Activated CD4-positive, alpha-beta T cell treated with anti-CD3 and anti-CD28 coated beads, Interleukin-2, amount 10 ng/mL, durations not matched to agents 7 days and 5 days (primary cell): Measurements from ENCODE around the gene EFNA4. TPM values are rescaled to one million over a fixed set of nuclear protein-coding genes. Genes with fewer than 3 reads are reported as not detected.

ENCODE experiments used
- CTCF ChIA-PET: fragments of 350-600 bp; sonication (Branson Sonifier 250); formaldehyde crosslinking; loops from one replicate; lab custom pipeline; 2021; ENCODE audit warnings: antibody characterized with exemption; lab: Charles Lee
- POLR2A ChIA-PET: fragments of 350-600 bp; sonication (Branson Sonifier 250); formaldehyde crosslinking; loops from one replicate; lab custom pipeline; 2021; ENCODE audit warnings: antibody characterized with exemption; lab: Charles Lee
- DNase-seq: peaks from one replicate; pipeline ENCODE4 v3.0.0-alpha.2; 2020
- H3K27ac Mint-ChIP-seq: one replicate; pipeline ENCODE4 v1.8.0; 2021; ENCODE audit warnings: mild to moderate bottlenecking, moderate library complexity, mixed read lengths
- H3K27me3 Mint-ChIP-seq: one replicate; pipeline ENCODE4 v1.8.0; 2021; ENCODE audit warnings: mixed read lengths
- H3K36me3 Mint-ChIP-seq: one replicate; pipeline ENCODE4 v1.8.0; 2021; ENCODE audit warnings: low read depth, mixed read lengths
- H3K4me1 Mint-ChIP-seq: one replicate; pipeline ENCODE4 v1.8.0; 2021; ENCODE audit warnings: mixed read lengths
- H3K4me3 Mint-ChIP-seq: one replicate; pipeline ENCODE4 v1.8.0; 2021; ENCODE audit warnings: mild to moderate bottlenecking, moderate library complexity, mixed read lengths
- H3K9me3 Mint-ChIP-seq: one replicate; pipeline ENCODE4 v1.8.0; 2021; ENCODE audit warnings: mixed read lengths
- total RNA-seq, 2 experiments: library from RNA; stranded (reverse); gene quantifications; one replicate each; pipeline ENCODE4 v1.2.3, GENCODE V29; 2021

EFNA4 gene
- total RNA-seq, 2 experiments from 2014 or later, result 8.2 to 8.3 TPM

- H3K4me1 Mint-ChIP-seq, result peaks cover 66% of the 10 kb centered on the region
- H3K9me3 Mint-ChIP-seq, result no peaks in the 10 kb centered on the region
- H3K27ac Mint-ChIP-seq, result peak overlapping the region; percentile 6
- H3K4me3 Mint-ChIP-seq, result peak overlapping the region; percentile 48
- H3K36me3 Mint-ChIP-seq, result peaks cover 7% of the 10 kb centered on the region
- ChIA-PET CTCF (interaction anchor here (0.9 to 1.4 kb wide), 7 partner anchors 9 to 522 kb away, joined by 3 to 7 read pairs (median 4); partner anchors contain the start of genes ADAM15 and KRTCAP2), POLR2A (no interaction called here)
- H3K27me3 Mint-ChIP-seq, result peaks cover 54% of the 10 kb centered on the region
- peak; percentile 35 for DNase-seq
Measured at GRCh38 chr1:155081472-155082300, 18.1 kb downstream of the EFNA4 start.

- no peak for DNase-seq
- Mint-ChIP-seq H3K9me3 (no peaks in the 10 kb centered on the region), H3K27me3 (peaks cover 54% of the 10 kb centered on the region), H3K4me3 (peak overlapping the region; percentile 16), H3K36me3 (peaks cover 7% of the 10 kb centered on the region), H3K4me1 (peaks cover 59% of the 10 kb centered on the region), H3K27ac (no peak overlapping the region)
- CTCF ChIA-PET, result interaction anchor here (1.0 kb wide), 1 partner anchor 18 kb away, joined by 4 read pairs; no protein-coding TSS in a partner anchor
- POLR2A ChIA-PET, result no interaction called here
Measured at GRCh38 chr1:155082301-155083051, 18.9 kb downstream of the EFNA4 start.

- ChIA-PET CTCF (interaction anchor here (1.0 to 3.0 kb wide), 3 partner anchors 15 to 86 kb away, joined by 3 to 15 read pairs (median 4); no protein-coding TSS in a partner anchor), POLR2A (no interaction called here)
- peaks cover 53% of the 10 kb centered on the region for H3K4me1 Mint-ChIP-seq
- no peaks in the 10 kb centered on the region for H3K9me3 Mint-ChIP-seq
- no peak overlapping the region for H3K4me3 Mint-ChIP-seq
- H3K36me3 Mint-ChIP-seq, result peaks cover 7% of the 10 kb centered on the region
- H3K27ac Mint-ChIP-seq, result no peak overlapping the region
- no peak for DNase-seq
- peaks cover 49% of the 10 kb centered on the region for H3K27me3 Mint-ChIP-seq
Measured at GRCh38 chr1:155083052-155083541, 19.6 kb downstream of the EFNA4 start.

- Mint-ChIP-seq H3K27me3 (peaks cover 43% of the 10 kb centered on the region), H3K36me3 (peaks cover 7% of the 10 kb centered on the region), H3K4me3 (peak overlapping the region; percentile 79), H3K9me3 (no peaks in the 10 kb centered on the region), H3K27ac (peak overlapping the region; percentile 89), H3K4me1 (peaks cover 48% of the 10 kb centered on the region)
- DNase-seq, result peak; percentile 60
- ChIA-PET CTCF (interaction anchor here (0.6 to 3.1 kb wide), 35 partner anchors 9 to 1065 kb away, joined by 3 to 39 read pairs (median 5); partner anchors contain the start of genes ADAM15, DPM3, FLAD1 and KRTCAP2), POLR2A (interaction anchor here (1.0 kb wide), 2 partner anchors 89 to 101 kb away, joined by 3 read pairs; partner anchors contain the start of genes FLAD1 and KRTCAP2)
Measured at GRCh38 chr1:155083865-155084721, 20.6 kb downstream of the EFNA4 start.

GRCh38 chr1:155084722-155085503, 21.4 kb downstream of the EFNA4 start:
- H3K27ac Mint-ChIP-seq, result peak overlapping the region; percentile 89
- peaks cover 34% of the 10 kb centered on the region for H3K27me3 Mint-ChIP-seq
- peaks cover 40% of the 10 kb centered on the region for H3K4me1 Mint-ChIP-seq
- H3K9me3 Mint-ChIP-seq, result no peaks in the 10 kb centered on the region
- peaks cover 4% of the 10 kb centered on the region for H3K36me3 Mint-ChIP-seq
- peak overlapping the region; percentile 79 for H3K4me3 Mint-ChIP-seq
- ChIA-PET CTCF (interaction anchor here (0.7 to 3.1 kb wide), 59 partner anchors 9 to 1066 kb away, joined by 3 to 39 read pairs (median 5); partner anchors contain the start of genes ADAM15, CKS1B, DPM3 and FLAD1), POLR2A (interaction anchor here (0.6 to 1.0 kb wide), 4 partner anchors 28 to 102 kb away, joined by 3 read pairs; partner anchors contain the start of genes ADAM15, FLAD1 and KRTCAP2)
- peak; percentile 94 for DNase-seq

GRCh38 chr1:155085504-155086127, 22.1 kb downstream of the EFNA4 start:
- Mint-ChIP-seq H3K36me3 (peaks cover 4% of the 10 kb centered on the region), H3K27ac (peak overlapping the region; percentile 89), H3K4me3 (peak overlapping the region; percentile 79), H3K27me3 (peaks cover 31% of the 10 kb centered on the region), H3K4me1 (peaks cover 39% of the 10 kb centered on the region), H3K9me3 (no peaks in the 10 kb centered on the region)
- DNase-seq, result peak; percentile 74
- ChIA-PET POLR2A (interaction anchor here (0.7 to 1.0 kb wide), 2 partner anchors 29 to 102 kb away, joined by 3 read pairs; partner anchors contain the start of gene FLAD1), CTCF (interaction anchor here (0.5 to 3.1 kb wide), 53 partner anchors 10 to 1066 kb away, joined by 3 to 39 read pairs (median 5); partner anchors contain the start of genes ADAM15, CKS1B, FLAD1 and KRTCAP2)

- peak overlapping the region; percentile 79 for H3K4me3 Mint-ChIP-seq
- H3K27ac Mint-ChIP-seq, result peak overlapping the region; percentile 73
- H3K36me3 Mint-ChIP-seq, result peaks cover 4% of the 10 kb centered on the region
- ChIA-PET POLR2A (no interaction called here), CTCF (interaction anchor here (0.6 to 3.1 kb wide), 17 partner anchors 11 to 882 kb away, joined by 3 to 39 read pairs (median 11); partner anchors contain the start of genes ADAM15 and KRTCAP2)
- peaks cover 38% of the 10 kb centered on the region for H3K4me1 Mint-ChIP-seq
- peaks cover 28% of the 10 kb centered on the region for H3K27me3 Mint-ChIP-seq
- peak; percentile 80 for DNase-seq
- no peaks in the 10 kb centered on the region for H3K9me3 Mint-ChIP-seq
Measured at GRCh38 chr1:155086128-155086741, 22.7 kb downstream of the EFNA4 start.

GRCh38 chr1:155086856-155087535, 23.5 kb downstream of the EFNA4 start:
- POLR2A ChIA-PET, result no interaction called here
- Mint-ChIP-seq H3K27ac (no peak overlapping the region), H3K4me3 (no peak overlapping the region), H3K9me3 (no peaks in the 10 kb centered on the region), H3K4me1 (peaks cover 38% of the 10 kb centered on the region), H3K36me3 (no peaks in the 10 kb centered on the region), H3K27me3 (peaks cover 22% of the 10 kb centered on the region)
- CTCF ChIA-PET, result interaction anchor here (0.6 to 3.1 kb wide), 7 partner anchors 11 to 883 kb away, joined by 3 to 39 read pairs (median 18); partner anchors contain the start of gene KRTCAP2
- DNase-seq, result no peak

GRCh38 chr1:155091071-155092051, 27.8 kb downstream of the EFNA4 start:
- Mint-ChIP-seq H3K27me3 (peaks cover 18% of the 10 kb centered on the region), H3K4me3 (no peak overlapping the region), H3K36me3 (no peaks in the 10 kb centered on the region), H3K9me3 (no peaks in the 10 kb centered on the region), H3K4me1 (peaks cover 9% of the 10 kb centered on the region), H3K27ac (no peak overlapping the region)
- DNase-seq, result peak; percentile 84
- CTCF ChIA-PET, result interaction anchor here (0.5 to 4.4 kb wide), 31 partner anchors 9 to 902 kb away, joined by 3 to 67 read pairs (median 4); partner anchors contain the start of genes DPM3, EFNA3, EFNA4 and KRTCAP2
- POLR2A ChIA-PET, result interaction anchor here (0.5 kb wide), 1 partner anchor 1092 kb away, joined by 4 read pairs; no protein-coding TSS in a partner anchor
